HG03571 (cell line): ENCODE results near the gene OR10K2.
A peak's percentile ranks its signal among the peaks of the same experiment; 100 is the strongest.

Experiments used
- ATAC-seq: cut with Tn5 transposase; IDR thresholded peaks from one replicate; pipeline ENCODE4 v1.9.1; 2021; ENCODE audit not compliant: unreplicated experiment

OR10K2 gene

DNA sequence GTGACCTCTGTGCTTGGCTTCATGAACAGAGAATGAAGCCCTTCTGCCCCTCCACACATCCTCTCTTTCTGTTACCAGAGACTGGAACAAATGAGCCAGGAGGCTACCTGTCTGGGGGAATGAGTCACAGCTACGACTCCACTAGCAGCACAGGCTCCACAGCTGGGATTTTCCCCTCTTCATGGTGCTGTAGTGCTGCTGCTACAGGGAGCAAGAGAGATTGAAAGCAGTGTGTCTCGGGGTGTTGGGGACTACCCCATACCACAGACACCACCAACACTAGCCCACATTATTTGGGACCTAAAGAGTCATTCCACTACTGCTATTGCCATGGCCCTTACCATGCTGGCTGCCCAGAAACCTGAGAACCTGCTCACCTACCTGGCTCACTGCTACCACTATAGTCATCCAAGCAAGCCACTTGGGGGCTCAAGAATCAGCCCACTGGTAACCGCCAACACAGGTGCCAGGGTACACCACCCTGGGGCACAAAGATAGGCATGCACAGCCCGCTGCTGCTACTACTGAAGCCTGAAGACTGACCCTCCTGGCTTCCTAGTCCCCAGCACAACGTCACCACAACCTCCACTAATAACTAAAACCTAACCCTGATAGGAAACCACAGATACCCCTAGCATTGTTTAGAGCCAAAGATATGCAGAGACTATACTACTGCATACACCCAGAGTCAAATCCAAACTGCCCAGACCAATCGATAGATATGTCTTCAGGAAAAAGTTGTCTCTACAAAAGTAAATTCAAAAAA, 54.7 kb downstream of the OR10K2 start:
- peak; percentile 89 for ATAC-seq
